Progenitor cell of endocrine pancreas (in vitro differentiated cells): ENCODE data around the gene RHOH. TPM values are rescaled to one million over a fixed set of nuclear protein-coding genes. Genes with fewer than 3 reads are reported as not detected.

Experiments used
- DNase-seq: peaks from one replicate; pipeline ENCODE4 v3.0.0; 2021; ENCODE audit warnings: low spot score; ENCODE audit not compliant: unreplicated experiment
- H3K27ac Mint-ChIP-seq: 2 replicates; pipeline ENCODE4 v1.8.0; 2021; ENCODE audit warnings: mild to moderate bottlenecking, moderate library complexity, mixed read lengths
- H3K27me3 Mint-ChIP-seq: 2 replicates; pipeline ENCODE4 v1.8.0; 2021; ENCODE audit warnings: mixed read lengths
- H3K36me3 Mint-ChIP-seq: 2 replicates; pipeline ENCODE4 v1.8.0; 2022; ENCODE audit warnings: mixed read lengths; ENCODE audit not compliant: insufficient read depth
- H3K4me1 Mint-ChIP-seq: 2 replicates; pipeline ENCODE4 v1.8.0; 2021; ENCODE audit warnings: low read depth, mixed read lengths
- H3K4me3 Mint-ChIP-seq: 2 replicates; pipeline ENCODE4 v1.8.0; 2021; ENCODE audit warnings: low read depth, mild to moderate bottlenecking, moderate library complexity, mixed read lengths
- H3K9me3 Mint-ChIP-seq: 2 replicates; pipeline ENCODE4 v1.8.0; 2021; ENCODE audit warnings: low read depth, mixed read lengths
- CTCF ChIP-seq: fragments of 200-600 bp; sonication (generic); IDR thresholded peaks from one replicate; pipeline ENCODE4 v1.5.0; 2021; ENCODE audit warnings: antibody characterized with exemption, mild to moderate bottlenecking; ENCODE audit not compliant: unreplicated experiment
- total RNA-seq: library from RNA; stranded (reverse); gene quantifications from 2 replicates; pipeline ENCODE4 v1.2.1, GENCODE V29; 2021

Gene RHOH
- total RNA-seq, 1 donor from 2014 or later, result 4.5 TPM

DNA sequence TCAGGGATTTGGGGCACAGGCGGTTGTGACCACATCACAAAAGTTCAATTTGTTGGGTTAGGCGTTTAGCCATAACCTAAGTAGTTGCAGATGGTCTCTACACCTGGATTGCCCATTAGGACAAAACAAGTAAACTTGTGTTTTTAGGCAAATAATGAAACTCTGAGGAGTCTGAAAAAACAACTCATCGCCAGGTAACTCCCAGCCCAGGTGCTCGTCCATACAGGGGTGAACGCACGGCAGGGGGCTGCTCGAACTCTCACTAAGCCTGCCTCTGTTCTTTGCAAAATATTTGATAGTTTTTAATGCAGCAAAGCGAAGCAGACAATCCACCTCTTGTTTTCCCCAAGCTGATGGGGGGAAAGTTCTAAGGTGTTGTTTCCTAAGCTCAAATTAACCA is 559 bp upstream of the RHOH start:
- peaks cover 37% of the 10 kb centered on the region for H3K4me1 Mint-ChIP-seq
- DNase-seq, result no peak
- no peak overlapping the region for H3K27ac Mint-ChIP-seq
- H3K4me3 Mint-ChIP-seq, result no peak overlapping the region
- no peaks in the 10 kb centered on the region for H3K9me3 Mint-ChIP-seq
- no peaks in the 10 kb centered on the region for H3K27me3 Mint-ChIP-seq
- H3K36me3 Mint-ChIP-seq, result no peaks in the 10 kb centered on the region
- TF ChIP-seq CTCF, result no peak

GRCh38 chr4:40197879-40198689 is 1.3 kb downstream of the RHOH start:
- TF ChIP-seq CTCF, result no peak
- H3K27me3 Mint-ChIP-seq, result no peaks in the 10 kb centered on the region
- no peak for DNase-seq
- H3K9me3 Mint-ChIP-seq, result no peaks in the 10 kb centered on the region
- no peak overlapping the region for H3K27ac Mint-ChIP-seq
- peak overlapping the region; percentile 56 for H3K4me3 Mint-ChIP-seq
- no peaks in the 10 kb centered on the region for H3K36me3 Mint-ChIP-seq
- peaks cover 20% of the 10 kb centered on the region for H3K4me1 Mint-ChIP-seq

DNA sequence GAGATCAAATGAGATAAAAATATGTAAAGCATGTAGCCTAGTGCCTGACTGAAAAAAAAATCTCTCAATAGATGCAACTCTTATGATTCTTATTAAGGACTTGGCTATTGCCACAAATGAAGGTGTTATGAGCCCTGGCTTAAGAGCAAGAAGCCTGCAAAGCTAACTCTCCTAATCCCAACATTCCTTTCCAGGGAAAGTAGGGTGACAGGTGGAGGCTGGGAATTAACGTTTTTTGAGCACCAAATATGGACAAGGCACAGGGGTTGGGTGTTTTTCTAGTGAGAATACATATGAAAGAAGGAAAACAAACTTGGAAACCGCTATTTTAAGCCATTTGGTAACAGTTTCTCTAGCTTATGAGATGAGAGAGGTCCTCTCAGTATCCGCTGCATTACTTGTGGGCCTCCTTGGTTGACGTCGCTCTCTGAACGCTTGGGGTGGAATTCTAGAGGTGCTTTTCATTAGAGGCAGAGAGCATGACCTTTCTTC is 2.4 kb downstream of the RHOH start:
- Mint-ChIP-seq H3K9me3 (no peaks in the 10 kb centered on the region), H3K4me1 (peaks cover 18% of the 10 kb centered on the region), H3K4me3 (no peak overlapping the region), H3K36me3 (no peaks in the 10 kb centered on the region), H3K27ac (no peak overlapping the region), H3K27me3 (no peaks in the 10 kb centered on the region)
- no peak for TF ChIP-seq CTCF
- DNase-seq, result no peak

DNA sequence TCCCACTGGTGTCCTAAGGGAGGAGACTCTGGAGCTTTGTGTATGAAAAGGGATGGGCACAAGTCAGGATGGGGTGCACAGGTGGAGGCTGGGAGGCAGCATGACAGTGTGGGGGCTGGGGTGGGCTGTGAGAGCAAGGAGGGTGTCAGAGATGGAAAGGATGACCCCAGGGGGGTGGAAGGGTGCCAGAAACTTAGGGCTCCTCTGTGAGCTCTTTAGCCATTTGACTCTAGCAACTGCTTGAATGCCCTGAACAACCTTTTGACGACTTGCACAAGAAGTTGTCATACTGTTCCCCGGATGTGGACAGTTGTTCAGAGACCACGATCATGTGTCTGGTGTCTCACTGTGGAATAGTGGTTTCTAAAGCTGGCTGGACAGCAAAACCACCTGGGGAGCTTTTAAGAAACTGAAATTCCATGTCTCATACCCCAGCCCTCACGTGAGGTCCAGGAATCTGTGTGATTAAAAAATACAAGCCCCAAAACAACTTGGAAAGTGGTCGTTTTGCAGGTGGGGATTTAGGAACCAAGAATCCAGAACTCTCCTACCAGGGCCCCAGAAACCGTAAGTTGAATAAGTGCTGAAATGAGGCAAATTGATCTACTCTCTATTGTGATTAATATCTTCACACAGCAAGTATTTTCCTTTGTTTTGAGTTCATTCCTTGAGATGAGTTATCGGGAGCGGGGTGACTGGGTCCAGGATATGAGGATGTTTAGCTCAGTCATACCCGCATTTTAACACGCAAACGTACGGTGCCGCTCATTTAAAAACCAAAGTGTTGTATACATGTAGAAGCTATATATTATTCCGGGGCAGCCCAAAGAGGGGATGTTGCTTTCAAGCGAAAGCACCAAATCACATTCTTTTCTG is 3.4 kb downstream of the RHOH start:
- Mint-ChIP-seq H3K9me3 (no peaks in the 10 kb centered on the region), H3K27ac (no peak overlapping the region), H3K4me3 (no peak overlapping the region), H3K27me3 (no peaks in the 10 kb centered on the region), H3K36me3 (no peaks in the 10 kb centered on the region), H3K4me1 (peaks cover 11% of the 10 kb centered on the region)
- TF ChIP-seq CTCF, result no peak
- no peak for DNase-seq
